ENCODE data around the gene ACSL6. TPM values are rescaled to one million over a fixed set of nuclear protein-coding genes. Genes with fewer than 3 reads are reported as not detected.

Gene ACSL6
- total RNA-seq, 1 donor from 2014 or later = 2.7 TPM

- no peaks in the 10 kb centered on the region for H3K36me3 ChIP-seq
- intact Hi-C loops (cut with micrococcal nuclease) = no loop called here
- no peaks in the 10 kb centered on the region for H3K27me3 ChIP-seq (ENCODE audit: low read depth)
- no peak overlapping the region for H3K4me3 ChIP-seq
- H3K9me3 ChIP-seq (replicated peaks) = no peaks in the 10 kb centered on the region
- no peak for TF ChIP-seq CTCF (IDR thresholded peaks at IDR 0.05; ENCODE audit: borderline replicate concordance)
- no peak overlapping the region for H3K27ac ChIP-seq (replicated peaks)
- DNase-seq = no peak
- H3K4me1 ChIP-seq = no peaks in the 10 kb centered on the region
These were observed 71.6 kb downstream of the ACSL6 start for GRCh38 chr5:131939690-131940345.

- H3K36me3 ChIP-seq = no peaks in the 10 kb centered on the region
- H3K4me1 ChIP-seq = no peaks in the 10 kb centered on the region
- no peak overlapping the region for H3K4me3 ChIP-seq
- TF ChIP-seq CTCF (IDR thresholded peaks at IDR 0.05; ENCODE audit: borderline replicate concordance) = no peak
- peaks cover 44% of the 10 kb centered on the region for H3K9me3 ChIP-seq (replicated peaks)
- no peak overlapping the region for H3K27ac ChIP-seq (replicated peaks)
- no peaks in the 10 kb centered on the region for H3K27me3 ChIP-seq (ENCODE audit: low read depth)
- intact Hi-C loops (cut with micrococcal nuclease) = no loop called here
- no peak for DNase-seq
These were observed 79.2 kb downstream of the ACSL6 start for GRCh38 chr5:131932235-131932634.

GRCh38 chr5:131928957-131929356, 82.5 kb downstream of the ACSL6 start:
- Histone ChIP-seq H3K9me3 (replicated peaks) (peaks cover 73% of the 10 kb centered on the region), H3K36me3 (no peaks in the 10 kb centered on the region), H3K27ac (replicated peaks) (no peak overlapping the region), H3K27me3 (ENCODE audit: low read depth) (no peaks in the 10 kb centered on the region), H3K4me1 (no peaks in the 10 kb centered on the region), H3K4me3 (no peak overlapping the region)
- intact Hi-C loops (cut with micrococcal nuclease) = no loop called here
- no peak for DNase-seq
- TF ChIP-seq CTCF (IDR thresholded peaks at IDR 0.05; ENCODE audit: borderline replicate concordance) = no peak

- no peak for DNase-seq
- no peaks in the 10 kb centered on the region for H3K36me3 ChIP-seq
- H3K27me3 ChIP-seq (ENCODE audit: low read depth) = no peaks in the 10 kb centered on the region
- H3K27ac ChIP-seq (replicated peaks) = no peak overlapping the region
- no peak overlapping the region for H3K4me3 ChIP-seq
- intact Hi-C loops (cut with micrococcal nuclease) = no loop called here
- no peaks in the 10 kb centered on the region for H3K4me1 ChIP-seq
- peaks cover 69% of the 10 kb centered on the region for H3K9me3 ChIP-seq (replicated peaks)
- TF ChIP-seq CTCF (IDR thresholded peaks at IDR 0.05; ENCODE audit: borderline replicate concordance) = no peak
These were observed 85.3 kb downstream of the ACSL6 start for GRCh38 chr5:131926168-131926567.

- no peak for TF ChIP-seq CTCF (IDR thresholded peaks at IDR 0.05; ENCODE audit: borderline replicate concordance)
- H3K27me3 ChIP-seq (ENCODE audit: low read depth) = peaks cover 3% of the 10 kb centered on the region
- no peak overlapping the region for H3K27ac ChIP-seq (replicated peaks)
- no peaks in the 10 kb centered on the region for H3K36me3 ChIP-seq
- no peaks in the 10 kb centered on the region for H3K9me3 ChIP-seq (replicated peaks)
- intact Hi-C loops (cut with micrococcal nuclease) = no loop called here
- no peak for DNase-seq
- no peaks in the 10 kb centered on the region for H3K4me1 ChIP-seq
- no peak overlapping the region for H3K4me3 ChIP-seq
These were observed 95.0 kb downstream of the ACSL6 start for GRCh38 chr5:131916481-131916880.
